Measurements from ENCODE around the gene FGF4.
"Not testable (repeated sequence)": the region's sequence is repeated elsewhere in the genome, so short reads cannot be mapped to it uniquely, and the experiment has no call there.

FGF4 gene

DNA sequence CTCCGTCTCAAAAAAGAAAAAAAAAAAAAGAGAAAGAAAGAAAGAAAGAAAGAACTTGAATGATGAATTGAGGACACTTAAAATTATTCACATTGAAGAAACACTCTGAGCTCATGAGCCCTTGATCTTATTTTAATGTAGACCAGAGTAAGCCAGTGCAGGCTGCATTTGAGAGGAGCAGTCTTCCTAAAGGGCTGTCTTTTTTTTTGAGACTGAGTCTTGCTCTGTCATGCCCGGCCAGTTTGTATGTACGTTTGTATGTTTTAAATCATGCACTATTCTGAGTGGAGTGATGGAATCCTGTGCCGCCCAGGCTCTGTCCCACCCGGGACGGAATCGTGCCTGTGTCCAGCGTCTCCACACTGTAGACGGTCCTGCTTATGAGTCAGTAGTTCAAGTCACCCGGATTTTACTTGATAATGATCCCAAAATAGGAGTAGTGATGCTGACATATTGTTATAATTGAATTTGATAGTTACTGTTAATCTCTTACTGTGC, 9.6 kb downstream of the FGF4 start:
- no peak for DNase-seq

DNA sequence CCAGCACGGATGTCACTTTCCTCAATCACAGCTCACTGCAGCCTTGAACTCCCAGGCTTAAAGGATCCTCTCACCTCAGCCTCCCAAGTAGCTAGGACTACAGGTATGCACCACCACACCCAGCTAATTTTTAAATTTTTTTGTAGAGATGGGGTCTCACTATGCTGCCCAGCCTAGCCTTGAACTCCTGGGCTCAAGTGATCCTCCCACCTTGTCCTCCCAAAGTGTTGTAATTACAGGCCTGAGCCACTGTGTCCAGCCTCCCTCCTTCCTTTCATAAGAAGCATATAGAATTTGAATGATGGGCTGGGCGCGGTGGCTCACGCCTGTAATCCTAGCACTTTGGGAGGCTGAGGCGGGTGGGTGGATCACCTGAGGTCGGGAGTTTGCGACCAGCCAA, 10.2 kb downstream of the FGF4 start:
- DNase-seq: not testable (repeated sequence)

DNA sequence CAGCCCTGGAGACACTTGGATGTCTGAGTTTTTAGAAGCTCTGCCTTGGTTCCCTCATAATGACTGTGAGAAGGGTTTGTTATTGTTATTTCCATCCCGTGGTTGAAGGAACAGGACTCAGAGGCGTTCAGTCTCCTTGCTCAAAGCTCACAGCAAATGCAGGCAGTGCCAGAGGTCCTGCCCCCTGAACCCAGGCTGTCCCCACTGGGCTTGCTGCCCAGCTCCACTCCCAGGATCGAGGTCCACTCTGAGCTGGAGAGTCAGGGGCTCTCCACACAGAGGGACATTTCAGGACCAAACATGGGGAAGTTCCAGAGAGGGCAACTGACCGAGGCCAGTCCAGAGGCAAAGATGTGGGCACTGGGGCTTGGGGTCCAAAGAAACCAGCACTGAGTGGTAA, 14.8 kb downstream of the FGF4 start:
- DNase-seq: no peak

GRCh38 chr11:69752890-69753289, 22.3 kb downstream of the FGF4 start:
- no peak for DNase-seq

- no peak for DNase-seq
Observed at GRCh38 chr11:69750875-69751597, 24.1 kb downstream of the FGF4 start.

DNA sequence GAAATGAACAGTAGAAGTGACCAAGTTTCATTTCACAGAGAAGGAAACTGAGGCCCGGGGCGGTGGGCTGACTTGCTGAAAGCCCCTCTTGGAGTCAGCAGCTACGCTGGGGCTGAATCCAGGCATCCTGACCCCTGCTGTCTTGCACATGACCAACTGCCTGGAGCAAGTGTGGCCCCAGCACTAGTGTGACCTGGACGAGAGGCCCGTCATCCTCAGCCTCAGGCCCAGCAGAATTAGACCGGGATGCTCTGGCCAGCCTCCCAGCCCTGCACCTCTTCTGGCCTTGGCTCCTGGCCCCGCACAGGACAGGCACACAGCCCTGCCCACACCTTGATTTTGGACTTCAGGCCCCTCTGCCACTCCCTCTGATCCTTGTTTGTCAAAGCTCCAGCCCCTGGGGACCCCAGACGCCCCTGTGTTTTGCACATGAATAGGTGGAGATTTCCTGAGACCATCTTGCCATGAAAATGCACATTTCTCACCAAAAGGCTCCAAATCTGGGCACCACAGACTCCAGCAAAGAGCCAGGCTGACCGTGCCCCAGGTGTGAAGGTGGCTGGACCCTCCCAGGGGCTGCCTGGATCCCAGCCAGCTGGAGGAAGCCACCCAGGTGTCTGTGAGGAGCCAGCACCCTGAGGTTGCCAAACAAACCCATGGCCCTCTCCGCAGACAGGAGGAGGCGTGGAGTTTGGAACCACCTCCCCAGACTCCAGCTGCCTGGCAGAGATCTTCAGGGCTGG, 24.9 kb downstream of the FGF4 start:
- DNase-seq: no peak

GRCh38 chr11:69748637-69749036, 26.5 kb downstream of the FGF4 start:
- no peak for DNase-seq

DNA sequence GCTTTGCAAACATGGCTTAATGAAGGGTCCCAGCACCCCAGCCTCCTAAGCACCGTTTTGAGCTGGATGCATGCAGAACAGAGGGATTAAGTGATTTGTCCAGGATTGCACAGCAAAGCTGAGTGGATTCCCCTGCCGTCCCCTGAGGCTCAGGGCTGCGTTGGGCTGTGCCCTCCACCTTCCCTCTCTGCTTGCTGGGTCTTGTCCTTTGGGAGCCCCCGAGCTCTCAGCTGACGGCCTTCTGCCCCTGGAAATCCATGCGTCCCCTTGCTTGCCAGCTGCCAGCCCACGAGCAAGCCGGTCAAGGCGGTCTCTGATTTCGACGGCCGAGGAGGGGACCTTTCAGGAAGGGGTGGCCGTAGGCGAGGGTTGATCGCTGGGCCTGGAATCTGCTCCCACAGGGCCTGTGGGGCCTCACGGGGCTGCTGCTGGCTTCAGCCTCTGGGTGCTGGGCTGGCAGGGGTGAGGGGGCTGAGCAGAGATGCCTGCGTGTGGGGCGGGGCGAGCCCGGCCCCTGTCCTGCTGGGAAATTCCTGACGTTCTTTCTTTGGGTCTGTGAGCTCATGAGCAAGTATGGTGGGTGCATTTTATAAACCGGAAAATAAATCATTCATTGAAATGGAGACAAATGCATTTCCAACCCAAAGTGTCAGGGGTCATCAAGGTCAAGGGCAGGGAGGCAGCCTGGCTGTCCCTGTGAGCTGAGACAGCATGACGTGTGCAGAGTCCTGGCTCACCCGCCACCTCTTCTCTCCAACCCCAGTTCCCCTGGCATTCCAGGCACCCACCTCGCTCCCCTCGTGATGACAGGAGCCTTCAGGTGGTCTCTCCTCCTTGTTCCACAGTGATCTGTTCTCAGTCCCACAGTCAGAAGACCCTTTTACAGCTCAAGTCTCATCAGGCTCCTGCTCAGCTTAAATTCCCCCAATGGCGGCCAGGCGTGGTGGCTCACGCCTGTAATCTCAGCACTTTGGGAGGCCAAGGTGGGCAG, 28.1 kb downstream of the FGF4 start:
- DNase-seq: no peak

- no peak for DNase-seq
Observed at GRCh38 chr11:69746140-69746539, 29.0 kb downstream of the FGF4 start.

DNA sequence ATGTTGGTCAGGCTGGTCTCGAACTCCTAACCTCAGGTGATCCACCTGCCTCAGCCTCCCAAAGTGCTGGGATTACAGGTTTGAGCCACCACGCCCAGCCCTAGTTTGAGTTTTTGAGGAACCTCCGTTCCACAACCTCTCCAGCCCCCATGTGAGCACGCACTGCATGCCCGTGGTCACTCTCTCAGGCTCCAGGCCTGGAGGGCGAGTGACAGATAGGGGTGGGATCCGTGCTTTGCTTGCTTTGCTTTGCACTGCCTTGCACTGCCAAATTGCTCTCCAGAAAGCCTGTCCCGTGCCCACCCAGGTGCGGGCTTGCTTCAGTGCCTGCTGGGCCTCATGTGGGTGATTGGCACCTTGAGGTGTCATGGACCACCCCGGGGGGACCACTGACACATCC, 29.9 kb downstream of the FGF4 start:
- no peak for DNase-seq

DNA sequence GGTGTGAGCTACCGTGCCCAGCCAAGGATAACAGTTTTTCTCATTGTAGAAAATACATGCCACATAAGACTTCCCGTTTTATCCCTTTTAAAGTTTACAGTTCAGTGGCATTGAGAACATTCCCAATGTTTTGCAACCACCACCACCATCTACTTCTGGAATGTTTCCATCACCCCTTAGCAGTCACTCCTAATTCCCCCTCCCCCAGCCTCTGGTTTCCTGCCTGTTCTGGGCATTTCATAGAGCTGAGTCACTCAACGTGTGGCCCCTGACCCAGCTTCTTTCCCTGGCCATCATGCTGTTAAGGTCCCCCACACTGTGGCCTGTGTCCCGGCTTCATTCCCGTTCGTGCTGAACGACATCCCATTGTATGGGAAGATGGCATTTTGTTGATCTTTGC, 30.7 kb downstream of the FGF4 start:
- DNase-seq: no peak

DNA sequence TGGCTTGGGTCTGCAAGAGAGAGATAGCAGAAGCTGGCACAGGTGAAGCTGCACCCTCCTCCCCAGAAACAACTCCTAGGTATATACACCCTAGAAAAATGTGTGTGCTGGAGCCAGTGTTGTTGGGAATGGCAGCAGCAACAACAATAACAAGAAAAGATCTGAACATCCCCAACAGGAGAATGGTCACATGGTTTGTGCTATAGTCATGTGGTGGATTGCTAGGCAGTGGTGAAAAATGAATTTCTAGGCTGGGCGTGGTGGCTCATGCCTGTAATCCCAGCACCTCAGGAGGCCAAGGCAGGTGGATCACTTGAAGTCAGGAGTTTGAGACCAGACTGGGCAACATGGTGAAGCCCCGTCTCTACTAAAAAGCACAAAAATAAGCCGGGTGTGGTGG, 40.3 kb downstream of the FGF4 start:
- no peak for DNase-seq

DNA sequence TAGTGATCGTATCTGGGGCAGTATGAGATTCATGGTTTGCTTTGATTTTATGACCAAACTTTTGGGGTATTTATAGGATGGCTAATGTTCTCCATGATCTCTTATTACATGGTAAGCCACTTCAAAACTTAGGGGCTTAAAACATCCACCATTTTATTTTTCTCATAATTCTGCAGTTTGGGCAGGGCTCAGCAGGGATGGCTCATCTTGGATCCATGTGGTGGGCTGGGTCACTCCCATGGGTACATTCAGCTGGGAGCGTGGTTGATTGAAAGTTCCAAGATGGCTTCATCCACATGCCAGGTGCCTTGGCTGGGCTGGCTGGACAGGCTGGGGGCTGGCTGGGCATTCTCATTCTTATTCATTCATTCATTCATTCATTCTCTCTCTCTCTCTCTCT, 40.8 kb downstream of the FGF4 start:
- DNase-seq: no peak

- no peak for DNase-seq
Observed at GRCh38 chr11:69732910-69733309, 42.2 kb downstream of the FGF4 start.

- DNase-seq: no peak
Observed at GRCh38 chr11:69731110-69731509, 44.0 kb downstream of the FGF4 start.

- no peak for DNase-seq
Observed at GRCh38 chr11:69730500-69730899, 44.6 kb downstream of the FGF4 start.

DNA sequence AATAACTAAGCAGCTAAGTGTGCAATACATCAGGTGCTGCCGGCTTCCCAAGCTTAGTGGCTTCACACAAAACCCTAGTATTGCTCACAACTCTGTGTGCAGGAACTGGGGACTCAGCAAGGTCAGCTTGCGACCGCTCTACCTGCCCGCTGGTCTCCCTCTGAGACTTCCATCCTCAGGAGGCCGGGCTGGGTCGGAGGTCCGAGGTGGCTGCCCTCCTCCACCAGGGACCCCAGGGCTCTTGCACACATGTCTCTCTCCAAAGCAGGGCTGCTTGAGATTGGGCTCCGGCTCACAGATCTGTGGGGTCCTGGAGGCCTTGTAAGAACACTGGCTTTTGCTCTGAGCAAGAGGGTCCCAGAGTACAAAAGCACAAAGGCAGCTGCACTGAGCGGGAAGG, 45.9 kb downstream of the FGF4 start:
- no peak for DNase-seq

DNA sequence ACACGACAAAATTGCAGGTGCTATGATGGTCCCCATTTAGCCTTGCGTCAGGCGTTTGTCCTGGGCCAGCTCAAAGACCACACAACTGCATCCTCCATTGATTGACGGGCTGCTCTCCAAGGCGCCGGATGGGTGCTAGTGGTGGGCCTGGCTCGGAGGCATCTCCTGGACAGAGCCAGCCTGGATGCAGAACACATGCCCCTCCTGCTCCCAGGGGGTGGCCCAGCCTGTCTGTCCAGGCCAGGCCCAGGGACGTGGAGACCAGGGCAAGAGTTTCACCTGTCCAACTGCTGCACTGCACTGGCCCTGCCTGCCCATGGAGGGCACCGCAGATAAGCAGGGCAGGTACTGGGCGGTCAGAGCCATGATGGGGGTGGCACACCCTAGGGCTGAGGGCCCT, 47.9 kb downstream of the FGF4 start:
- DNase-seq: no peak

GRCh38 chr11:69726481-69726880, 48.7 kb downstream of the FGF4 start:
- DNase-seq: no peak

GRCh38 chr11:69726019-69726418, 49.1 kb downstream of the FGF4 start:
- no peak for DNase-seq

DNA sequence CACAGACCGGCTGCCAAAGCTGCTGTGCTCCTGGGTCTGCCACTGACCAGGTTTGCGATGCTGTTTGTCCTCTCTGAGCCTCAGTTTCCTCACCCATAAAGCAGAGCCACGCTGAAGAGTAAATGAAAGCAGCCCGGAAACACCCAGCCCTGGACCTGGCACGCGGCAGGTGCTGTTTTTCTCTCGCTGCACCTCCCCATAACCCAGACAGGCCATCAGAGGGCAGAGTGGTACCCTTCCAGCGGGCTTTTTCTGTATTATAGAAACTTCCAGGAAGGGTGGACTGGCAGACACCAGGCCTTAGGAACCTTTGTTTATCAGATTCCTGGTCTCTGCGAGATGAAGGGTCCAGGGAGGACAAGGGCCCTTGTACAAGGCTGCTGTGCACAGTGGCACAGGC, 53.4 kb downstream of the FGF4 start:
- no peak for DNase-seq

GRCh38 chr11:69721106-69721505, 54.0 kb downstream of the FGF4 start:
- no peak for DNase-seq

Measured in CD4-positive, alpha-beta T cell treated with Interleukin-10 for 1 hour (primary cell).